Keratinocyte (primary cell): Measurements from ENCODE around the gene ACVR1. TPM values are rescaled to one million over a fixed set of nuclear protein-coding genes. Genes with fewer than 3 reads are reported as not detected.

Experiments
- DNase-seq: peaks from one replicate; pipeline ENCODE4 v3.0.0-alpha.2; 2011; ENCODE audit warnings: low read depth, missing footprints, low spot score
- FAIRE-seq: peaks from 2 replicates; lab custom pipeline; 2011; peaks lifted over from hg19 to GRCh38; lab: Jason Lieb, UNC
- H2AFZ ChIP-seq: 2 replicates; pipeline ENCODE4 v1.6.0; 2012; ENCODE audit warnings: low read length, control low read depth, inconsistent platforms; ENCODE audit not compliant: control insufficient read depth
- H3K27ac ChIP-seq: 2 replicates; pipeline ENCODE4 v1.5.1; 2011; ENCODE audit warnings: low read length; ENCODE audit not compliant: control insufficient read depth, insufficient read depth
- H3K27me3 ChIP-seq: 3 replicates; pipeline ENCODE4 v1.6.0; 2011; ENCODE audit warnings: low read length; ENCODE audit not compliant: control insufficient read depth, insufficient read depth; ENCODE audit errors: extremely low read depth
- H3K36me3 ChIP-seq, 2 experiments: 2 replicates in 1 of 2; 3 replicates in 1 of 2; pipeline ENCODE4 v1.5.1; 2011; ENCODE audit warnings: low read length in 2 of 2, mild to moderate bottlenecking in 1 of 2; ENCODE audit not compliant: control insufficient read depth in 2 of 2, insufficient read depth in 2 of 2; ENCODE audit errors: extremely low read depth in 1 of 2
- H3K4me1 ChIP-seq: 3 replicates; pipeline ENCODE4 v1.5.1; 2011; ENCODE audit warnings: low read length; ENCODE audit not compliant: control insufficient read depth, insufficient read depth; ENCODE audit errors: extremely low read depth
- H3K4me2 ChIP-seq: 3 replicates; pipeline ENCODE4 v1.6.0; 2011; ENCODE audit warnings: low read depth, low read length; ENCODE audit not compliant: control insufficient read depth, insufficient read depth; ENCODE audit errors: extremely low read depth
- H3K4me3 ChIP-seq, 3 experiments: fragments of 200-600 bp in 1 of 3; sonication (generic) in 1 of 3; 2 replicates in 2 of 3; 3 replicates in 1 of 3; pipeline ENCODE4 v1.5.1; 2011 to 2016; ENCODE audit warnings: low read length in 3 of 3, mild to moderate bottlenecking in 3 of 3, control low read depth in 2 of 3, inconsistent platforms in 1 of 3, low read depth in 1 of 3, mixed read lengths in 1 of 3, mixed run types in 1 of 3, moderate library complexity in 1 of 3; ENCODE audit not compliant: control insufficient read depth in 2 of 3, insufficient read depth in 2 of 3; ENCODE audit errors: extremely low read depth in 1 of 3
- H3K79me2 ChIP-seq: 2 replicates; pipeline ENCODE4 v1.6.0; 2012; ENCODE audit warnings: low read length; ENCODE audit not compliant: control insufficient read depth, insufficient read depth
- H3K9ac ChIP-seq: 3 replicates; pipeline ENCODE4 v1.6.0; 2011; ENCODE audit warnings: low read length; ENCODE audit not compliant: control insufficient read depth, insufficient read depth; ENCODE audit errors: extremely low read depth
- H3K9me1 ChIP-seq: 3 replicates; pipeline ENCODE4 v1.6.0; 2011; ENCODE audit warnings: low read length; ENCODE audit not compliant: control insufficient read depth, insufficient read depth; ENCODE audit errors: extremely low read depth
- H3K9me3 ChIP-seq: 2 replicates; pipeline ENCODE4 v1.5.1; 2012; ENCODE audit warnings: low read depth, low read length; ENCODE audit not compliant: control insufficient read depth
- H4K20me1 ChIP-seq: 3 replicates; pipeline ENCODE4 v1.6.0; 2011; ENCODE audit warnings: low read length; ENCODE audit not compliant: control insufficient read depth, insufficient read depth; ENCODE audit errors: extremely low read depth
- CTCF ChIP-seq, 3 experiments: IDR thresholded peaks in 1 of 3; conservative IDR thresholded peaks in 1 of 3; optimal IDR thresholded peaks in 1 of 3; 2 replicates in 2 of 3; 3 replicates in 1 of 3; pipeline versions ENCODE3 to v1.5.1; 2011; ENCODE audit warnings: low read length in 3 of 3, mild to moderate bottlenecking in 3 of 3, moderate library complexity in 2 of 3, control low read depth in 1 of 3, inconsistent platforms in 1 of 3; ENCODE audit not compliant: insufficient read depth in 2 of 3; ENCODE audit errors: extremely low read depth in 1 of 3
- EZH2 ChIP-seq: IDR thresholded peaks from one replicate; pipeline ENCODE4 v1.6.1; 2012; ENCODE audit warnings: inconsistent platforms, mild to moderate bottlenecking, low read length, moderate library complexity
- dilution Hi-C: fragments of 300-500 bp; cut with MboI; formaldehyde crosslinking; loops from one replicate; pipeline ENCODE4 v1.7.0; 2020; ENCODE audit warnings: low sequenced_read_pairs; ENCODE audit not compliant: extremely low pct_ligation_motif_present
- polyA plus RNA-seq, 5 experiments: library from polyadenylated mRNA; depleted of rRNA in 3 of 5; stranded (reverse) in 3 of 5; stranded (forward) in 1 of 5; unstranded in 1 of 5; fragments of >200 nt; gene quantifications; 1 replicate in 1 of 5; 2 replicates in 3 of 5; 3 replicates in 1 of 5; pipeline versions ENCODE4 v1.2.1 to v1.2.3, GENCODE V29; 2011 to 2012; ENCODE audit warnings: missing spikeins in 2 of 5, low read depth in 1 of 5, low replicate concordance in 1 of 5

The ACVR1 gene
- polyA plus RNA-seq, 1 donor (not counting 4 experiments of a cell fraction or from before 2014, with no cell fraction given): 30.8 TPM

- H3K36me3 ChIP-seq: peaks cover 0 to 2% of the 10 kb centered on the region in 2 experiments
- H4K20me1 ChIP-seq: no peaks in the 10 kb centered on the region
- H2AFZ ChIP-seq: no peak overlapping the region
- no peak for TF ChIP-seq EZH2
- TF ChIP-seq CTCF (optimal IDR thresholded peaks at IDR 0.05 in 1 of 3, IDR thresholded peaks at IDR 0.05 in 1 of 3, conservative IDR thresholded peaks at IDR 0.05 in 1 of 3; ENCODE audit: extremely low read depth in 1 of 3, insufficient read depth in 2 of 3, low read length in 3 of 3): no peak
- DNase-seq (no peak), FAIRE-seq (no peak)
- dilution Hi-C loops: no loop called here
- H3K27me3 ChIP-seq: no peaks in the 10 kb centered on the region
- peaks cover 6% of the 10 kb centered on the region for H3K9me3 ChIP-seq
- H3K9me1 ChIP-seq: no peaks in the 10 kb centered on the region
- no peak overlapping the region for H3K4me2 ChIP-seq
- peaks cover 2% of the 10 kb centered on the region for H3K79me2 ChIP-seq
- no peak overlapping the region for H3K9ac ChIP-seq
- no peak overlapping the region for H3K27ac ChIP-seq
- H3K4me1 ChIP-seq: peaks cover 8% of the 10 kb centered on the region
- H3K4me3 ChIP-seq: no peak overlapping the region
These were observed 114.6 kb downstream of the ACVR1 start for GRCh38 chr2:157761520-157761919.

- TF ChIP-seq CTCF (optimal IDR thresholded peaks at IDR 0.05 in 1 of 3, IDR thresholded peaks at IDR 0.05 in 1 of 3, conservative IDR thresholded peaks at IDR 0.05 in 1 of 3; ENCODE audit: extremely low read depth in 1 of 3, insufficient read depth in 2 of 3, low read length in 3 of 3) (no peak), EZH2 (no peak)
- dilution Hi-C loops: no loop called here
- FAIRE-seq (no peak), DNase-seq (no peak)
- Histone ChIP-seq H3K9ac (no peak overlapping the region), H4K20me1 (no peaks in the 10 kb centered on the region), H3K27me3 (no peaks in the 10 kb centered on the region), H3K9me1 (no peaks in the 10 kb centered on the region), H3K4me1 (peaks cover 8% of the 10 kb centered on the region), H3K79me2 (peaks cover 4% of the 10 kb centered on the region), H3K36me3 (peaks cover 0 to 2% of the 10 kb centered on the region in 2 experiments), H2AFZ (no peak overlapping the region), H3K4me3 (no peak overlapping the region), H3K4me2 (no peak overlapping the region), H3K27ac (no peak overlapping the region), H3K9me3 (peaks cover 6% of the 10 kb centered on the region)
These were observed 115.2 kb downstream of the ACVR1 start for GRCh38 chr2:157760949-157761348.
